ENCODE results near the gene PDZRN4. TPM values are rescaled to one million over a fixed set of nuclear protein-coding genes. Genes with fewer than 3 reads are reported as not detected.

The PDZRN4 gene
- polyA plus RNA-seq, 2 of the 4 experiments (the other 2 are of a cell fraction) = 0.03 TPM

DNA sequence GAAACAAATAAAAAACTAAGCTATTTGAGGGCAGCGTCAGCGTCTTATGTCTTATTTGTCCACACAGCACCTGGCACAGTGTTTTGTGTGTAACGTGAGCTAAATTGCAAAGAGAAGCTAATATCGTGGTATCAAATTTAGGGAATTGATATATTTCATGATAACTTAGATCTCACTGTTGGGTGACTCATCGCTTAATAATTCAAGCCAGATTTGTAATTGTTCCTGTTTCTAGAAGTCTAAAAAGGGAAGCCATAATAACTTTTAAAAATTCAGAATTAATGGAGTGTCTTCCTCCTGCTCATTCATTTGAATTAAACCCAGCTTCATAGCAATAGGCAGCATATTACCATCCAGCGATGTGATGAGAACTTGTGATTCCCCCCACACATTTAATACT is 214.7 kb downstream of the PDZRN4 start:
- Histone ChIP-seq H3K4me2 (no peak overlapping the region), H3K4me3 (no peak overlapping the region), H3K9me3 (no peaks in the 10 kb centered on the region), H3K4me1 (no peaks in the 10 kb centered on the region), H3K27ac (no peak overlapping the region)
- no peak for DNase-seq (ENCODE audit: low read depth in 1 of 2, low spot score in 1 of 2)
- TF ChIP-seq FOSL2 (IDR thresholded peaks at IDR 0.05) (no peak), FOSL2 (CRISPR knock-in tag; IDR thresholded peaks at IDR 0.05) (peak; percentile 58)
- TF ChIP-seq, protein P1, sequence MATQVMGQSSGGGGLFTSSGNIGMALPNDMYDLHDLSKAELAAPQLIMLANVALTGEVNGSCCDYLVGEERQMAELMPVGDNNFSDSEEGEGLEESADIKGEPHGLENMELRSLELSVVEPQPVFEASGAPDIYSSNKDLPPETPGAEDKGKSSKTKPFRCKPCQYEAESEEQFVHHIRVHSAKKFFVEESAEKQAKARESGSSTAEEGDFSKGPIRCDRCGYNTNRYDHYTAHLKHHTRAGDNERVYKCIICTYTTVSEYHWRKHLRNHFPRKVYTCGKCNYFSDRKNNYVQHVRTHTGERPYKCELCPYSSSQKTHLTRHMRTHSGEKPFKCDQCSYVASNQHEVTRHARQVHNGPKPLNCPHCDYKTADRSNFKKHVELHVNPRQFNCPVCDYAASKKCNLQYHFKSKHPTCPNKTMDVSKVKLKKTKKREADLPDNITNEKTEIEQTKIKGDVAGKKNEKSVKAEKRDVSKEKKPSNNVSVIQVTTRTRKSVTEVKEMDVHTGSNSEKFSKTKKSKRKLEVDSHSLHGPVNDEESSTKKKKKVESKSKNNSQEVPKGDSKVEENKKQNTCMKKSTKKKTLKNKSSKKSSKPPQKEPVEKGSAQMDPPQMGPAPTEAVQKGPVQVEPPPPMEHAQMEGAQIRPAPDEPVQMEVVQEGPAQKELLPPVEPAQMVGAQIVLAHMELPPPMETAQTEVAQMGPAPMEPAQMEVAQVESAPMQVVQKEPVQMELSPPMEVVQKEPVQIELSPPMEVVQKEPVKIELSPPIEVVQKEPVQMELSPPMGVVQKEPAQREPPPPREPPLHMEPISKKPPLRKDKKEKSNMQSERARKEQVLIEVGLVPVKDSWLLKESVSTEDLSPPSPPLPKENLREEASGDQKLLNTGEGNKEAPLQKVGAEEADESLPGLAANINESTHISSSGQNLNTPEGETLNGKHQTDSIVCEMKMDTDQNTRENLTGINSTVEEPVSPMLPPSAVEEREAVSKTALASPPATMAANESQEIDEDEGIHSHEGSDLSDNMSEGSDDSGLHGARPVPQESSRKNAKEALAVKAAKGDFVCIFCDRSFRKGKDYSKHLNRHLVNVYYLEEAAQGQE (IDR thresholded peaks at IDR 0.05) = no peak
- 51% methylated on average over 6 of the region's 6 CpGs for WGBS (ENCODE audit: missing lambda C conversion rate)
- no peak for ATAC-seq
- no peak for FAIRE-seq
- ChIA-PET POLR2A (no interaction called here), CTCF (no interaction called here)

DNA sequence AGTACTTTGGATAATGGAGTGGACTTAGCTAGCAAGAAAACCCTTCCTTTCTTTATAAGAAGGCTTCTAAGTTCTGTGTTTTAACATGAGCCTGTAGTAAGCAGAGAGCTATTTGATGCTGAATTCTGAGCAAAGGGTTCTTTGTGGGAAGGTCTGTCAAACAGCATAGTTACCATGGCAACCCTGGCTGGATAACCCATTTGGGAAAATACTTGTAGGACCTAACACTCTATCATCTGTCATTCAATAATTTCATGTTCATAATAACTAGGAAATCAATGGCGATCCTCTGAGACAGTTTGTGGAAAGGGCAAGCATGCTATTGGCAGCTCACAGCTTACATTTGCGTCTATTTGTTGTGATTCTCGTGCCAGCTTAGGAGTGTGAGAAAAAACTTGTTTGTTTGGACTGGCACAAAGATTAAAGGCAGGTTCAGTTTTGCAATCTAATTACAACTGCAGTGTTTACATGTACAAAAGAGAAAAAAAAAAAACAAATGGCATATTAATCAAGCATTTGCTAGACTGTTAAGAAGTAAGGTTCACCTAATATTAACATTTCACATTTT is 219.2 kb downstream of the PDZRN4 start:
- no peaks in the 10 kb centered on the region for H3K4me1 ChIP-seq
- H3K4me2 ChIP-seq = no peak overlapping the region
- POLR2A ChIA-PET = no interaction called here
- TF ChIP-seq POLR2A (IDR thresholded peaks at IDR 0.05; ENCODE audit: low read length) = no peak
- TF ChIP-seq, protein P2, sequence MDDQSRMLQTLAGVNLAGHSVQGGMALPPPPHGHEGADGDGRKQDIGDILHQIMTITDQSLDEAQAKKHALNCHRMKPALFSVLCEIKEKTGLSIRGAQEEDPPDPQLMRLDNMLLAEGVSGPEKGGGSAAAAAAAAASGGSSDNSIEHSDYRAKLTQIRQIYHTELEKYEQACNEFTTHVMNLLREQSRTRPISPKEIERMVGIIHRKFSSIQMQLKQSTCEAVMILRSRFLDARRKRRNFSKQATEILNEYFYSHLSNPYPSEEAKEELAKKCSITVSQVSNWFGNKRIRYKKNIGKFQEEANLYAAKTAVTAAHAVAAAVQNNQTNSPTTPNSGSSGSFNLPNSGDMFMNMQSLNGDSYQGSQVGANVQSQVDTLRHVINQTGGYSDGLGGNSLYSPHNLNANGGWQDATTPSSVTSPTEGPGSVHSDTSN (IDR thresholded peaks at IDR 0.05) = no peak
- TF ChIP-seq, protein P3, sequence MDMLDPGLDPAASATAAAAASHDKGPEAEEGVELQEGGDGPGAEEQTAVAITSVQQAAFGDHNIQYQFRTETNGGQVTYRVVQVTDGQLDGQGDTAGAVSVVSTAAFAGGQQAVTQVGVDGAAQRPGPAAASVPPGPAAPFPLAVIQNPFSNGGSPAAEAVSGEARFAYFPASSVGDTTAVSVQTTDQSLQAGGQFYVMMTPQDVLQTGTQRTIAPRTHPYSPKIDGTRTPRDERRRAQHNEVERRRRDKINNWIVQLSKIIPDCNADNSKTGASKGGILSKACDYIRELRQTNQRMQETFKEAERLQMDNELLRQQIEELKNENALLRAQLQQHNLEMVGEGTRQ (IDR thresholded peaks at IDR 0.05) = no peak
- DNase-seq (ENCODE audit: low read depth in 1 of 2, low spot score in 1 of 2) = no peak
- FAIRE-seq = no peak
- CTCF ChIA-PET = no interaction called here
- no peaks in the 10 kb centered on the region for H3K9me3 ChIP-seq
- no peak overlapping the region for H3K27ac ChIP-seq
- 22% methylated on average over 3 of the region's 3 CpGs for WGBS (ENCODE audit: missing lambda C conversion rate)
- no peak overlapping the region for H3K4me3 ChIP-seq
- no peak for ATAC-seq

DNA sequence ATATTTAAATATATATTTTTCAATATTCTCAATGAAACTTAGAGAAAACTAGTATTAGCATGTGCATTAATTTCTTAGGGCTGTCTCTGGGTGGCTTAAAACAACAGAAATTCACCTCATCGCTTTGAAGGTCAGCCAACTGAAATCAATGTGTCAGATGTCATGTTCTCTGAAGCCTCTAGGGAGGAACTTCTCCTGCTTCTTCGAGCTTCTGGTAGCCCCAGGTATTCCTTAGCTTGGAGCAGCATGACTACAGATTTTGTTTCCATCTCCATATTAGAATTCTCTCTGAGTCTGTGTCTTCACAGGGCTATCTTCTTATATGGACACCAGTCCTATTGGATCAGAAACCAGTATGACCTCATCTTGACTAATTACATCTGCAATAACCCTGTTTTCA is 221.5 kb downstream of the PDZRN4 start:
- no peaks in the 10 kb centered on the region for H3K9me3 ChIP-seq
- FAIRE-seq = no peak
- no peak for DNase-seq (ENCODE audit: low read depth in 1 of 2, low spot score in 1 of 2)
- H3K4me3 ChIP-seq = no peak overlapping the region
- CTCF ChIA-PET = no interaction called here
- no peaks in the 10 kb centered on the region for H3K4me1 ChIP-seq
- H3K4me2 ChIP-seq = no peak overlapping the region
- POLR2A ChIA-PET = no interaction called here
- TF ChIP-seq RFX5 (IDR thresholded peaks at IDR 0.05) = no peak
- TF ChIP-seq ZFP36 (IDR thresholded peaks at IDR 0.05; ENCODE audit: borderline replicate concordance, partially characterized antibody) = no peak
- TF ChIP-seq POLR2A (IDR thresholded peaks at IDR 0.05; ENCODE audit: low read length) = no peak
- no peak for ATAC-seq
- 25% methylated on average over 2 of the region's 2 CpGs for WGBS (ENCODE audit: missing lambda C conversion rate)
- H3K27ac ChIP-seq = no peak overlapping the region

DNA sequence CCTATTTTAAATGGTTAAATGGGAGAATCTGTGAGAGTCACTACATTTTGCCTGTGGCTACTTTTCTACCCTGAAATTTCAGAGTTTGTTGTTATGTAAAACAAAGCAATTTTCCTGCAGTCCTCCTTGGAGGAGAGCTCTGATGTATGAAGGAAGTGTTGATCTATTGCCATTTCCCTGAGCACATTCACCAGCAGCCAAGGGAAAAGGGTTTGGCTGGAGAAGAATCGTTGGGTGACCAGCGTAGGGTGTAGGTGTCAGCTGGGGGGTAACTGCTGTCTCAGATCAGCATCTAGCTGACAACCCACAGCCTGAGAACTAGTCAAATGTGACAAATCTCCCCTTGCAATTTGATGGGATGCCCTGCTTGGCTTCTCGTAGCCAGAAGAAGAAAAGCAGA is 230.5 kb downstream of the PDZRN4 start:
- Histone ChIP-seq H3K4me2 (no peak overlapping the region), H3K9me3 (no peaks in the 10 kb centered on the region), H3K4me3 (no peak overlapping the region), H3K27ac (no peak overlapping the region), H3K4me1 (no peaks in the 10 kb centered on the region)
- FAIRE-seq (no peak), DNase-seq (ENCODE audit: low read depth in 1 of 2, low spot score in 1 of 2) (no peak), ATAC-seq (no peak)
- ChIA-PET CTCF (no interaction called here), POLR2A (no interaction called here)
- no peak for TF ChIP-seq MYC (IDR thresholded peaks at IDR 0.05; ENCODE audit: borderline replicate concordance, low read length)
- whole genome bisulfite sequencing (ENCODE audit: missing lambda C conversion rate) = 19% methylated on average over 3 of the region's 3 CpGs

DNA sequence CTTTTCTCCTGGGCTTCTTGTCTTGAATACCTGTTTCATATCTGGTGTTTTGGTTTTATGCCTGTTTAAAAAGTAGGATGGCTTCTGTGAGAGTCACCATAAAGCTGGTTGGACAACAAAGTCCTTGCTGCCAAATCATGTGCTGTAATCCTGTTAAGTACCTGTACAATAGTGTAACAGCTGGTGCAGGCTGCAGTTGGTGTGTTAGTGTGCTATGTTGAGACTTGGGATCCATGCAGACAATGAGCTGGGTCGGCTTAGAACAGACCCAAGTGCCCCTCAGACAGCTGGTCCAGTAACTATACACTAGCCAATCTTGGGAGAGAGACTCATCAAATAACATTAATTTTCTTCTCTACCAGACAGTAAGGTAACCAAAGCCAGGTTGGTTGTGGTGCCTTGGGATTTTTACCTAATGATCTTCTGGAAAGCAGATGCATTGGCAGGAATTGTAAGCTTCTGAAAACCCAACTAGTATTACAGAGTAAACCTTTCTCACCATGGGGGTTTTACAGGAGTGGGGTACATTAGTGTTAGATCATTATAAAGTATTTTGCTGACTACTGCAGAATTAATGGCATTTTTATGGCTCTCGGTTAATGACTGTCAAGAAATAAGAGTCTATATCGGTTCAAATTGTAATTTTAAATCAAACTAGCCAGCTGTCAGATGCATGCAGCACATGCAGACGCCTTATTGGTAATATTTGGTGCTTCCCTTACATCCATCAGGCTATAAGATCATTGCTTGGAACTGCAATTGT is 231.2 kb downstream of the PDZRN4 start:
- DNase-seq (ENCODE audit: low read depth in 1 of 2, low spot score in 1 of 2) (no peak), FAIRE-seq (no peak), ATAC-seq (no peak)
- Histone ChIP-seq H3K9me3 (no peaks in the 10 kb centered on the region), H3K4me3 (no peak overlapping the region), H3K27ac (no peak overlapping the region), H3K4me2 (no peak overlapping the region), H3K4me1 (no peaks in the 10 kb centered on the region)
- ChIA-PET POLR2A (no interaction called here), CTCF (no interaction called here)
- TF ChIP-seq MAFK (IDR thresholded peaks at IDR 0.05; ENCODE audit: partially characterized antibody) (peak; percentile 88), SMC3 (IDR thresholded peaks at IDR 0.05) (no peak)
- 13% methylated on average over 4 of the region's 4 CpGs for WGBS (ENCODE audit: missing lambda C conversion rate)
